ENCODE data around the gene BAD. TPM values are rescaled to one million over a fixed set of nuclear protein-coding genes. Genes with fewer than 3 reads are reported as not detected.

The BAD gene
- total and polyA plus RNA-seq, 2 of the 13 experiments (the other 11 are each of a cell fraction or from before 2014, with no cell fraction given), result 17.9 to 28.5 TPM

DNA sequence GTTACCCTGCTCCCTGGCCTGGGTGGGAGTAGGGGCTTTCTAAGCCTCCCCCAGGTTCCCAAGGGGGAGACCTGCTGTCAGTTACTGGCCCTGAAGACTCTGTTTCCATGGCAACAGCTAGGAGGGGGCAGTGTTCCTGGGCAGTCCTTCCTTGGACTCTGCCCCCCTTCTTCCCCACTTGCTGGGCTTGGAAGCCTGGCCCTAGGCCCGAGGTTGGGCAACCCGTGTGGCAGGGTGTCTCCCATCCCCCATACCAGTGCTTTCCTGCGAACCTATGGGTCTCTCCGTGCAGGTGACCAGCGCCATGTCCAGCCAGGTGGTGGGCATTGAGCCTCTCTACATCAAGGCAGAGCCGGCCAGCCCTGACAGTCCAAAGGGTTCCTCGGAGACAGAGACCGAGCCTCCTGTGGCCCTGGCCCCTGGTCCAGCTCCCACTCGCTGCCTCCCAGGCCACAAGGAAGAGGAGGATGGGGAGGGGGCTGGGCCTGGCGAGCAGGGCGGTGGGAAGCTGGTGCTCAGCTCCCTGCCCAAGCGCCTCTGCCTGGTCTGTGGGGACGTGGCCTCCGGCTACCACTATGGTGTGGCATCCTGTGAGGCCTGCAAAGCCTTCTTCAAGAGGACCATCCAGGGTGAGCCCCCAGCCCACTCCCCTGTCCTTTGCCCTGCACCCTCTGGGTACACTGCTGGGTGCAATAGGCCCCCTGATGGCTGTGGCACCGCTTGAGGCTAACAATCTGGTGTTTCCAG lies 22.6 kb upstream of the BAD start (continued):
- TF ChIP-seq, protein P1, sequence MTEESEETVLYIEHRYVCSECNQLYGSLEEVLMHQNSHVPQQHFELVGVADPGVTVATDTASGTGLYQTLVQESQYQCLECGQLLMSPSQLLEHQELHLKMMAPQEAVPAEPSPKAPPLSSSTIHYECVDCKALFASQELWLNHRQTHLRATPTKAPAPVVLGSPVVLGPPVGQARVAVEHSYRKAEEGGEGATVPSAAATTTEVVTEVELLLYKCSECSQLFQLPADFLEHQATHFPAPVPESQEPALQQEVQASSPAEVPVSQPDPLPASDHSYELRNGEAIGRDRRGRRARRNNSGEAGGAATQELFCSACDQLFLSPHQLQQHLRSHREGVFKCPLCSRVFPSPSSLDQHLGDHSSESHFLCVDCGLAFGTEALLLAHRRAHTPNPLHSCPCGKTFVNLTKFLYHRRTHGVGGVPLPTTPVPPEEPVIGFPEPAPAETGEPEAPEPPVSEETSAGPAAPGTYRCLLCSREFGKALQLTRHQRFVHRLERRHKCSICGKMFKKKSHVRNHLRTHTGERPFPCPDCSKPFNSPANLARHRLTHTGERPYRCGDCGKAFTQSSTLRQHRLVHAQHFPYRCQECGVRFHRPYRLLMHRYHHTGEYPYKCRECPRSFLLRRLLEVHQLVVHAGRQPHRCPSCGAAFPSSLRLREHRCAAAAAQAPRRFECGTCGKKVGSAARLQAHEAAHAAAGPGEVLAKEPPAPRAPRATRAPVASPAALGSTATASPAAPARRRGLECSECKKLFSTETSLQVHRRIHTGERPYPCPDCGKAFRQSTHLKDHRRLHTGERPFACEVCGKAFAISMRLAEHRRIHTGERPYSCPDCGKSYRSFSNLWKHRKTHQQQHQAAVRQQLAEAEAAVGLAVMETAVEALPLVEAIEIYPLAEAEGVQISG (CRISPR knock-in tag; IDR thresholded peaks at IDR 0.05), result peak; percentile 38; the same call in 1 of the 2 replicates
- peak; percentile 70 for TF ChIP-seq ZNF556 (CRISPR knock-in tag; IDR thresholded peaks at IDR 0.05; ENCODE audit: borderline replicate concordance)
- TF ChIP-seq HHEX (CRISPR knock-in tag; IDR thresholded peaks at IDR 0.05), result no peak
- peak; percentile 27 for TF ChIP-seq YY1 (IDR thresholded peaks at IDR 0.05; ENCODE audit: insufficient read depth, insufficient replicate concordance, low read depth, low read length)
- TF ChIP-seq SIN3A (IDR thresholded peaks at IDR 0.05; ENCODE audit: borderline replicate concordance, low read depth, low read length), result peak; percentile 40; the same call in 1 of the 2 replicates
- TF ChIP-seq ZNF782 (CRISPR knock-in tag; IDR thresholded peaks at IDR 0.05; ENCODE audit: borderline replicate concordance), result peak; percentile 48; the same call in 1 of the 2 replicates
- 0 out of 2 replicates have a peak, but pooled peaks have one; percentile 48 for TF ChIP-seq HIVEP1 (CRISPR knock-in tag; IDR thresholded peaks at IDR 0.05)
- no peak for TF ChIP-seq RCOR2 (CRISPR knock-in tag; IDR thresholded peaks at IDR 0.05)
- TF ChIP-seq, protein P2, sequence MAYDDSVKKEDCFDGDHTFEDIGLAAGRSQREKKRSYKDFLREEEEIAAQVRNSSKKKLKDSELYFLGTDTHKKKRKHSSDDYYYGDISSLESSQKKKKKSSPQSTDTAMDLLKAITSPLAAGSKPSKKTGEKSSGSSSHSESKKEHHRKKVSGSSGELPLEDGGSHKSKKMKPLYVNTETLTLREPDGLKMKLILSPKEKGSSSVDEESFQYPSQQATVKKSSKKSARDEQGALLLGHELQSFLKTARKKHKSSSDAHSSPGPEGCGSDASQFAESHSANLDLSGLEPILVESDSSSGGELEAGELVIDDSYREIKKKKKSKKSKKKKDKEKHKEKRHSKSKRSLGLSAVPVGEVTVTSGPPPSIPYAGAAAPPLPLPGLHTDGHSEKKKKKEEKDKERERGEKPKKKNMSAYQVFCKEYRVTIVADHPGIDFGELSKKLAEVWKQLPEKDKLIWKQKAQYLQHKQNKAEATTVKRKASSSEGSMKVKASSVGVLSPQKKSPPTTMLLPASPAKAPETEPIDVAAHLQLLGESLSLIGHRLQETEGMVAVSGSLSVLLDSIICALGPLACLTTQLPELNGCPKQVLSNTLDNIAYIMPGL (CRISPR knock-in tag; IDR thresholded peaks at IDR 0.05; ENCODE audit: borderline replicate concordance in 1 of 2, low read depth in 1 of 2), result no peak
- TF ChIP-seq FOXP1 (IDR thresholded peaks at IDR 0.05), result no peak
- no peak for TF ChIP-seq FOXP1 (CRISPR knock-in tag; IDR thresholded peaks at IDR 0.05)
- no peak for TF ChIP-seq ZNF12 (CRISPR knock-in tag; IDR thresholded peaks at IDR 0.05)
- TF ChIP-seq, protein P3, sequence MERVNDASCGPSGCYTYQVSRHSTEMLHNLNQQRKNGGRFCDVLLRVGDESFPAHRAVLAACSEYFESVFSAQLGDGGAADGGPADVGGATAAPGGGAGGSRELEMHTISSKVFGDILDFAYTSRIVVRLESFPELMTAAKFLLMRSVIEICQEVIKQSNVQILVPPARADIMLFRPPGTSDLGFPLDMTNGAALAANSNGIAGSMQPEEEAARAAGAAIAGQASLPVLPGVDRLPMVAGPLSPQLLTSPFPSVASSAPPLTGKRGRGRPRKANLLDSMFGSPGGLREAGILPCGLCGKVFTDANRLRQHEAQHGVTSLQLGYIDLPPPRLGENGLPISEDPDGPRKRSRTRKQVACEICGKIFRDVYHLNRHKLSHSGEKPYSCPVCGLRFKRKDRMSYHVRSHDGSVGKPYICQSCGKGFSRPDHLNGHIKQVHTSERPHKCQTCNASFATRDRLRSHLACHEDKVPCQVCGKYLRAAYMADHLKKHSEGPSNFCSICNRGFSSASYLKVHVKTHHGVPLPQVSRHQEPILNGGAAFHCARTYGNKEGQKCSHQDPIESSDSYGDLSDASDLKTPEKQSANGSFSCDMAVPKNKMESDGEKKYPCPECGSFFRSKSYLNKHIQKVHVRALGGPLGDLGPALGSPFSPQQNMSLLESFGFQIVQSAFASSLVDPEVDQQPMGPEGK (CRISPR knock-in tag; IDR thresholded peaks at IDR 0.05), result peak; percentile 84
- TF ChIP-seq CBX5 (CRISPR knock-in tag; IDR thresholded peaks at IDR 0.05; ENCODE audit: borderline replicate concordance), result peak; percentile 31; the same call in 1 of the 2 replicates
- no peak for TF ChIP-seq ZNF629 (CRISPR knock-in tag; conservative IDR thresholded peaks at IDR 0.05)
- TF ChIP-seq NFKB2 (CRISPR knock-in tag; IDR thresholded peaks at IDR 0.05; ENCODE audit: borderline replicate concordance), result 0 out of 2 replicates have a peak, but pooled peaks have one; percentile 35
- TF ChIP-seq CEBPG (CRISPR knock-in tag; IDR thresholded peaks at IDR 0.05), result peak; percentile 92
- TF ChIP-seq, protein P4, sequence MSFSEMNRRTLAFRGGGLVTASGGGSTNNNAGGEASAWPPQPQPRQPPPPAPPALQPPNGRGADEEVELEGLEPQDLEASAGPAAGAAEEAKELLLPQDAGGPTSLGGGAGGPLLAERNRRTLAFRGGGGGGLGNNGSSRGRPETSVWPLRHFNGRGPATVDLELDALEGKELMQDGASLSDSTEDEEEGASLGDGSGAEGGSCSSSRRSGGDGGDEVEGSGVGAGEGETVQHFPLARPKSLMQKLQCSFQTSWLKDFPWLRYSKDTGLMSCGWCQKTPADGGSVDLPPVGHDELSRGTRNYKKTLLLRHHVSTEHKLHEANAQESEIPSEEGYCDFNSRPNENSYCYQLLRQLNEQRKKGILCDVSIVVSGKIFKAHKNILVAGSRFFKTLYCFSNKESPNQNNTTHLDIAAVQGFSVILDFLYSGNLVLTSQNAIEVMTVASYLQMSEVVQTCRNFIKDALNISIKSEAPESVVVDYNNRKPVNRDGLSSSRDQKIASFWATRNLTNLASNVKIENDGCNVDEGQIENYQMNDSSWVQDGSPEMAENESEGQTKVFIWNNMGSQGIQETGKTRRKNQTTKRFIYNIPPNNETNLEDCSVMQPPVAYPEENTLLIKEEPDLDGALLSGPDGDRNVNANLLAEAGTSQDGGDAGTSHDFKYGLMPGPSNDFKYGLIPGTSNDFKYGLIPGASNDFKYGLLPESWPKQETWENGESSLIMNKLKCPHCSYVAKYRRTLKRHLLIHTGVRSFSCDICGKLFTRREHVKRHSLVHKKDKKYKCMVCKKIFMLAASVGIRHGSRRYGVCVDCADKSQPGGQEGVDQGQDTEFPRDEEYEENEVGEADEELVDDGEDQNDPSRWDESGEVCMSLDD (CRISPR knock-in tag; IDR thresholded peaks at IDR 0.05; ENCODE audit: borderline replicate concordance), result peak; percentile 34; the same call in 1 of the 2 replicates
- no peak for TF ChIP-seq TCF12 (IDR thresholded peaks at IDR 0.05)
- TF ChIP-seq TCF12 (CRISPR knock-in tag; IDR thresholded peaks at IDR 0.05), result peak; percentile 65; the same call in 1 of the 2 replicates
- no peak for TF ChIP-seq ZNF180 (CRISPR knock-in tag; IDR thresholded peaks at IDR 0.05; ENCODE audit: borderline replicate concordance, low read depth)
